NCI-H460 (cell line): ENCODE data around the gene PBX3. TPM values are rescaled to one million over a fixed set of nuclear protein-coding genes. Genes with fewer than 3 reads are reported as not detected.

Source experiments
- DNase-seq: peaks from one replicate; pipeline ENCODE4 v3.0.0-alpha.2; 2016; ENCODE audit warnings: low read depth; ENCODE audit errors: extremely low read depth
- total RNA-seq: library from RNA; depleted of rRNA; stranded (reverse); fragments of >200 nt; shearing (Covaris generic); gene quantifications from 2 replicates; pipeline ENCODE4 v1.2.3, GENCODE V29; 2014; rRNA removed

PBX3 gene
- total RNA-seq, 1 experiment from 2014 or later: 12.5 TPM

DNA sequence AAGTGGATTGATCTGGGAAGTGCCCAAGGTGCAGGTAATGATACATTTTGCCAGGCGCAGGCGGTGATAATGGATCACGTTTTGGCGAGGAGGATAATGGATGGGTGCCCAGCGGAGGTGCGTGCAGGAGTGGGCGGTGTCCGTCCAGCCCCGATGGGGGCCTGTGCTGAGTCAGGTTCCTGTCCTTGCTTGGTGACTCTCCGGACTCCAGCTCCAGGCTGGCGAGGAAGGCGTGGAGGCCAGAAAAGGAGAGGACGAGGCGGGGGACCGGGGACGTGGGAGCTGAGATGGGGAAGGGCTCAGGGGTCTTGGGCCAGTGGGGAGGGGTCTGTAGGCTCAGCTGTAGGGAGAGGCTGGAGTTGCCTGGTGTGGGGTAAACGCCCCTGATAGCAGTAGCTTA is 268.3 kb downstream of the PBX3 start:
- no peak for DNase-seq

GRCh38 chr9:126016579-126017290 is 269.6 kb downstream of the PBX3 start:
- DNase-seq: no peak

Other genes starting within 250 kb of the PBX3 start
- gene MAPKAP1, start 40.2 kb upstream of the PBX3 start, total RNA-seq: 72.9 and 74.1 TPM in 2 replicates